Fibroblast of lung (primary cell): ENCODE results near the gene OXCT1. TPM values are rescaled to one million over a fixed set of nuclear protein-coding genes. Genes with fewer than 3 reads are reported as not detected.

Source experiments
- DNase-seq, 2 donors: peaks; one replicate each; pipeline versions ENCODE4 v3.0.0 to v3.0.0-alpha.2; 2010; ENCODE audit warnings: low read depth in 2 of 2
- H2AFZ ChIP-seq: 2 replicates; pipeline ENCODE4 v1.5.1; 2012; ENCODE audit warnings: low read length, control low read depth, inconsistent platforms
- H3K27ac ChIP-seq: 2 replicates; pipeline ENCODE4 v1.5.1; 2011; ENCODE audit warnings: low read length, control low read depth; ENCODE audit not compliant: insufficient read depth
- H3K27me3 ChIP-seq: 2 replicates; pipeline ENCODE4 v1.5.1; 2011; ENCODE audit warnings: mild to moderate bottlenecking, low read length; ENCODE audit not compliant: control insufficient read depth, insufficient read depth
- H3K36me3 ChIP-seq: 2 replicates; pipeline ENCODE4 v1.5.1; 2011; ENCODE audit warnings: low read length; ENCODE audit not compliant: control insufficient read depth, insufficient read depth
- H3K4me1 ChIP-seq: 2 replicates; pipeline ENCODE4 v1.5.1; 2011; ENCODE audit warnings: low read length; ENCODE audit not compliant: control insufficient read depth, insufficient read depth; ENCODE audit errors: extremely low read depth
- H3K4me2 ChIP-seq: 2 replicates; pipeline ENCODE4 v1.5.1; 2011; ENCODE audit warnings: low read length, control low read depth; ENCODE audit not compliant: insufficient read depth; ENCODE audit errors: extremely low read depth
- H3K4me3 ChIP-seq, 4 experiments: fragments of 200-600 bp in 1 of 4; sonication (generic) in 1 of 4; replicated peaks in 1 of 4; 2 replicates each; pipeline ENCODE4 v1.5.1; 2011 to 2016; ENCODE audit warnings: low read length in 4 of 4, low read depth in 3 of 4, mild to moderate bottlenecking in 3 of 4, control low read depth in 2 of 4, inconsistent platforms in 1 of 4, mixed read lengths in 1 of 4; ENCODE audit not compliant: insufficient read depth in 1 of 4; ENCODE audit errors: control extremely low read depth in 1 of 4
- H3K79me2 ChIP-seq: 2 replicates; pipeline ENCODE4 v1.5.1; 2012; ENCODE audit warnings: mild to moderate bottlenecking, low read length, inconsistent platforms; ENCODE audit not compliant: control insufficient read depth, insufficient read depth
- H3K9ac ChIP-seq: 2 replicates; pipeline ENCODE4 v1.5.1; 2011; ENCODE audit warnings: mild to moderate bottlenecking, low read length, control low read depth; ENCODE audit not compliant: insufficient read depth
- H3K9me3 ChIP-seq: 2 replicates; pipeline ENCODE4 v1.5.1; 2012; ENCODE audit warnings: low read depth, low read length; ENCODE audit not compliant: control insufficient read depth, insufficient read depth
- H4K20me1 ChIP-seq: 2 replicates; pipeline ENCODE4 v1.5.1; 2011; ENCODE audit warnings: low read length; ENCODE audit not compliant: control insufficient read depth, insufficient read depth; ENCODE audit errors: extremely low read depth
- EZH2 ChIP-seq: IDR thresholded peaks from 2 replicates; pipeline ENCODE4 v1.5.1; 2012; ENCODE audit warnings: low read length, control low read depth, mild to moderate bottlenecking; ENCODE audit errors: missing control alignments
- polyA plus RNA-seq, 2 donors: library from polyadenylated mRNA; depleted of rRNA in 1 of 2; stranded (reverse) in 1 of 2; unstranded in 1 of 2; fragments of >200 nt; gene quantifications; 2 replicates each; pipeline ENCODE4 v1.2.1, GENCODE V29; 2011 to 2012; ENCODE audit warnings: missing spikeins in 1 of 2
- total RNA-seq: library from RNA; depleted of rRNA; stranded (reverse); fragments of >200 nt; gene quantifications from 2 replicates; pipeline ENCODE4 v1.2.1, GENCODE V29; 2014
- TF ChIP-seq, protein P1 (sequence below), 2 donors: IDR thresholded peaks in 1 of 2; conservative IDR thresholded peaks in 1 of 2; 1 replicate in 1 of 2; 2 replicates in 1 of 2; pipeline ENCODE4 v1.5.1; 2011 to 2012; ENCODE audit warnings: low read length in 2 of 2, control low read depth in 1 of 2, inconsistent platforms in 1 of 2, low read depth in 1 of 2, mild to moderate bottlenecking in 1 of 2

OXCT1 gene
- total and polyA plus RNA-seq, 2 donors (not counting 1 experiment from before 2014, with no cell fraction given) = 35.7 to 56.3 TPM

DNA sequence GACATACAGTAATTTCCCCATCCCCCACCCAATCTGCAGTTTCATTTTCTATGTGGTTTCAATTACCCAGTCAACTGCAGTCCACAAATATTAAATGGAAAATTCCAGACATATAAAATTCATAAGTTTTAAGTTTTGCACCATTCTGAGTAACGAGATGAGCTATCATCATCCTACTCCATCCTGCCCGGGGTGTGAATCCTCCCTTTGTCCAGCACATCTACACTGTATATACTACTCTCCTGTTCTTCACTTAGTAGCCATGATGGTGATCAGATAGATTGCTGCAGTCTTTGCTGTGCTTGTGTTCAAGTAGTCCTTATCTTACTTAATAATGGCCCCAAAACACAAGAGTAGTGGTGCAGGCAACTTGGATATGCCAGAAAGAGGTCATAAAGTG is 11.3 kb downstream of the OXCT1 start:
- TF ChIP-seq, protein P1, sequence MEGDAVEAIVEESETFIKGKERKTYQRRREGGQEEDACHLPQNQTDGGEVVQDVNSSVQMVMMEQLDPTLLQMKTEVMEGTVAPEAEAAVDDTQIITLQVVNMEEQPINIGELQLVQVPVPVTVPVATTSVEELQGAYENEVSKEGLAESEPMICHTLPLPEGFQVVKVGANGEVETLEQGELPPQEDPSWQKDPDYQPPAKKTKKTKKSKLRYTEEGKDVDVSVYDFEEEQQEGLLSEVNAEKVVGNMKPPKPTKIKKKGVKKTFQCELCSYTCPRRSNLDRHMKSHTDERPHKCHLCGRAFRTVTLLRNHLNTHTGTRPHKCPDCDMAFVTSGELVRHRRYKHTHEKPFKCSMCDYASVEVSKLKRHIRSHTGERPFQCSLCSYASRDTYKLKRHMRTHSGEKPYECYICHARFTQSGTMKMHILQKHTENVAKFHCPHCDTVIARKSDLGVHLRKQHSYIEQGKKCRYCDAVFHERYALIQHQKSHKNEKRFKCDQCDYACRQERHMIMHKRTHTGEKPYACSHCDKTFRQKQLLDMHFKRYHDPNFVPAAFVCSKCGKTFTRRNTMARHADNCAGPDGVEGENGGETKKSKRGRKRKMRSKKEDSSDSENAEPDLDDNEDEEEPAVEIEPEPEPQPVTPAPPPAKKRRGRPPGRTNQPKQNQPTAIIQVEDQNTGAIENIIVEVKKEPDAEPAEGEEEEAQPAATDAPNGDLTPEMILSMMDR (conservative IDR thresholded peaks at IDR 0.05 in 1 of 2, IDR thresholded peaks at IDR 0.05 in 1 of 2; ENCODE audit: low read depth in 1 of 2, low read length in 2 of 2) = no peak
- H3K9ac ChIP-seq = no peak overlapping the region
- H3K4me3 ChIP-seq = no peak overlapping the region
- H3K4me1 ChIP-seq = peaks cover under 1% of the 10 kb centered on the region
- no peaks in the 10 kb centered on the region for H3K9me3 ChIP-seq
- no peaks in the 10 kb centered on the region for H3K27me3 ChIP-seq
- H3K4me2 ChIP-seq = no peak overlapping the region
- H2AFZ ChIP-seq = no peak overlapping the region
- H3K36me3 ChIP-seq = no peaks in the 10 kb centered on the region
- H4K20me1 ChIP-seq = no peaks in the 10 kb centered on the region
- no peaks in the 10 kb centered on the region for H3K79me2 ChIP-seq
- no peak for DNase-seq
- no peak overlapping the region for H3K27ac ChIP-seq

DNA sequence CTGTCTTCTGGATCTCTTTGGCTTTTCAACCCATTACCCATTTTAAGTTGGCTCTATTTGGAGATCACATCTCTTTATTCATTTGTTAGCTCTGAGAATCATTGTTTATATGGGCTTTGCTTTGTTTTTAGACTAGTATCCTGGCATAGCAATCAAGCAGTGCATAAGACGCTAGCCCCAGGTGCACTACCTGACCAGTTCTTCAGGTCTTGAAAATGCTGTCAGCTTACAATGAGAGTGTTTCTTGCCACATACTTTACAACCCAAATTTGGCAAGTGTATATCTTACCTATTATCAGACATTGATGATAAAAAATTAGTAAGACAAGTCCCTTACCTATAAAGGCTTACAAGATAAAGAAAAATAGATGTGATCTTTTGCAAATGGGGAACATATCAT is 12.2 kb downstream of the OXCT1 start:
- no peak for TF ChIP-seq EZH2
- TF ChIP-seq, protein P1 (conservative IDR thresholded peaks at IDR 0.05 in 1 of 2, IDR thresholded peaks at IDR 0.05 in 1 of 2; ENCODE audit: low read depth in 1 of 2, low read length in 2 of 2) = no peak
- H2AFZ ChIP-seq = no peak overlapping the region
- H4K20me1 ChIP-seq = no peaks in the 10 kb centered on the region
- H3K4me3 ChIP-seq = no peak overlapping the region
- no peaks in the 10 kb centered on the region for H3K9me3 ChIP-seq
- H3K4me1 ChIP-seq = no peaks in the 10 kb centered on the region
- H3K4me2 ChIP-seq = no peak overlapping the region
- H3K79me2 ChIP-seq = no peaks in the 10 kb centered on the region
- no peak overlapping the region for H3K27ac ChIP-seq
- no peak for DNase-seq
- no peaks in the 10 kb centered on the region for H3K36me3 ChIP-seq
- H3K27me3 ChIP-seq = no peaks in the 10 kb centered on the region
- H3K9ac ChIP-seq = no peak overlapping the region

DNA sequence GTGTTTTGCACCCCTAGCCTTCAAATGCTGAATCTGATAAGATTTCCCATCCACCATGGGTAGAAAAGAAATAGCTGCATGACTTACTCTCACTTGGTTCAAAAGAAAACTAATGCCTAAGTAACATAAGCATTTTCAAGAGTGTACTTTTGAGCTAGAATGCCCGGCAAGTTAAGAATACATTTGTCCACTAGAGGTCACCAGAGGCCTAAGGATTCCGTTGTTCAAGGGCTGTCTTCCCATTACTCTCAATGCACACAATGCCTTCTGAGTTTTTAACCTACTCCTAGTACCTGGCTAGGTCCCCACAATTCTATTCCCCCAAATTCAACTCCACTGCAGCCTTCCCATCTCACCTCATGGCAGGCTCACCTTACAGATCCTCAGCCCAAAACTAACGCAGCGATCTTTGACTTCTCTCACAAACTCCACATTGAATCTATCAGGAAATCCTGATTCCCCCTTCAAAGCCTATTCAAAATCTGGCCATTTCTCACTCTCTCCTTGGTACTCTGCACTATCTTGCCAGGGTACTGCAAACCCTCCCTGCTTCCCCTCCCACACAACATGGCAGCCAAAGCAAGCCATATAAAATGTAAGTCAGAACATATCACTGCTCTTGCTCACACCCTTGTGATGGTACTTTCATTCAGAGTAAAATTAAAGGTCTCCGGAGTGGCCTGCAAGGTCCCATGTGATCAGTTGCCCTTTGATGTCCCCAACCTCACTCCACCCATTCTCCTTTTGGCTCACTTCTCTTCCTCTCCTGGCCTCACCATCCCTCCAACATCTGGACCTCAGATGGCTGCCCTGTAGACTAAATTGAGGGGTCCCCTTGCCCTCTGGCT is 13.4 kb downstream of the OXCT1 start:
- Histone ChIP-seq H3K36me3 (no peaks in the 10 kb centered on the region), H4K20me1 (no peaks in the 10 kb centered on the region), H3K27me3 (no peaks in the 10 kb centered on the region), H3K79me2 (no peaks in the 10 kb centered on the region), H3K9me3 (no peaks in the 10 kb centered on the region), H3K4me3 (no peak overlapping the region), H2AFZ (no peak overlapping the region), H3K4me2 (no peak overlapping the region), H3K4me1 (no peaks in the 10 kb centered on the region), H3K9ac (no peak overlapping the region), H3K27ac (no peak overlapping the region)
- DNase-seq = peak; percentile 48 to 83
- no peak for TF ChIP-seq EZH2
- TF ChIP-seq, protein P1 (conservative IDR thresholded peaks at IDR 0.05 in 1 of 2, IDR thresholded peaks at IDR 0.05 in 1 of 2; ENCODE audit: low read depth in 1 of 2, low read length in 2 of 2) = peak; percentile 78 to 90
